ENCODE results near the gene MBL2.

Gene MBL2

GRCh38 chr10:52772623-52773022, at the start of gene MBL2:
MBL2 (minus strand) TSS chr10:52772784; CDS start chr10:52771635, 1,149 bp downstream.
- Mint-ChIP-seq H3K4me3 (no peak within 1 kb of the TSS), H3K9me3 (no peaks in the 10 kb centered on the region), H3K27me3 (no peaks in the 10 kb centered on the region), H3K27ac (no peak within 1 kb of the TSS), H3K4me1 (no peaks in the 10 kb centered on the region), H3K36me3 (no peaks in the 10 kb centered on the region)

- peaks cover 7% of the 10 kb centered on the region for H3K9me3 Mint-ChIP-seq
- no peaks in the 10 kb centered on the region for H3K27me3 Mint-ChIP-seq
- H3K27ac Mint-ChIP-seq = no peak overlapping the region
- H3K4me1 Mint-ChIP-seq = no peaks in the 10 kb centered on the region
- no peaks in the 10 kb centered on the region for H3K36me3 Mint-ChIP-seq
- H3K4me3 Mint-ChIP-seq = no peak overlapping the region
Observed at GRCh38 chr10:52820309-52820708, 47.7 kb upstream of the MBL2 start.

- no peaks in the 10 kb centered on the region for H3K27me3 Mint-ChIP-seq
- no peak overlapping the region for H3K27ac Mint-ChIP-seq
- no peaks in the 10 kb centered on the region for H3K36me3 Mint-ChIP-seq
- no peak overlapping the region for H3K4me3 Mint-ChIP-seq
- no peaks in the 10 kb centered on the region for H3K4me1 Mint-ChIP-seq
- peaks cover 7% of the 10 kb centered on the region for H3K9me3 Mint-ChIP-seq
Observed at GRCh38 chr10:52818019-52818418, 45.4 kb upstream of the MBL2 start.

- Mint-ChIP-seq H3K36me3 (no peaks in the 10 kb centered on the region), H3K27ac (no peak overlapping the region), H3K4me1 (no peaks in the 10 kb centered on the region), H3K27me3 (no peaks in the 10 kb centered on the region), H3K4me3 (no peak overlapping the region), H3K9me3 (no peaks in the 10 kb centered on the region)
Observed at GRCh38 chr10:52814506-52814905, 41.9 kb upstream of the MBL2 start.

GRCh38 chr10:52811776-52812175, 39.2 kb upstream of the MBL2 start:
- Mint-ChIP-seq H3K9me3 (no peaks in the 10 kb centered on the region), H3K36me3 (no peaks in the 10 kb centered on the region), H3K27ac (no peak overlapping the region), H3K27me3 (no peaks in the 10 kb centered on the region), H3K4me1 (no peaks in the 10 kb centered on the region), H3K4me3 (no peak overlapping the region)

- Mint-ChIP-seq H3K27ac (no peak overlapping the region), H3K36me3 (no peaks in the 10 kb centered on the region), H3K4me1 (no peaks in the 10 kb centered on the region), H3K27me3 (no peaks in the 10 kb centered on the region), H3K9me3 (no peaks in the 10 kb centered on the region), H3K4me3 (no peak overlapping the region)
Observed at GRCh38 chr10:52810761-52811160, 38.2 kb upstream of the MBL2 start.

- no peak overlapping the region for H3K27ac Mint-ChIP-seq
Observed at GRCh38 chr10:52807803-52808202, 35.2 kb upstream of the MBL2 start.

GRCh38 chr10:52805414-52806285, 33.1 kb upstream of the MBL2 start:
- H3K27me3 Mint-ChIP-seq = no peaks in the 10 kb centered on the region
- no peak overlapping the region for H3K4me3 Mint-ChIP-seq
- no peaks in the 10 kb centered on the region for H3K4me1 Mint-ChIP-seq
- peaks cover 3% of the 10 kb centered on the region for H3K9me3 Mint-ChIP-seq
- no peaks in the 10 kb centered on the region for H3K36me3 Mint-ChIP-seq
- no peak overlapping the region for H3K27ac Mint-ChIP-seq

More at GRCh38 chr10:52807803-52808202, 35.2 kb upstream of the MBL2 start:
- Mint-ChIP-seq H3K36me3 (no peaks in the 10 kb centered on the region), H3K4me3 (no peak overlapping the region), H3K4me1 (no peaks in the 10 kb centered on the region), H3K9me3 (no peaks in the 10 kb centered on the region), H3K27me3 (no peaks in the 10 kb centered on the region)

GRCh38 chr10:52801947-52802346, 29.4 kb upstream of the MBL2 start:
- H3K36me3 Mint-ChIP-seq = no peaks in the 10 kb centered on the region
- no peak overlapping the region for H3K4me3 Mint-ChIP-seq
- H3K27me3 Mint-ChIP-seq = no peaks in the 10 kb centered on the region
- H3K9me3 Mint-ChIP-seq = peaks cover 12% of the 10 kb centered on the region
- H3K4me1 Mint-ChIP-seq = no peaks in the 10 kb centered on the region
- H3K27ac Mint-ChIP-seq = no peak overlapping the region

GRCh38 chr10:52786098-52786497, 13.5 kb upstream of the MBL2 start:
- Mint-ChIP-seq H3K27me3 (no peaks in the 10 kb centered on the region), H3K9me3 (no peaks in the 10 kb centered on the region), H3K4me3 (no peak overlapping the region), H3K27ac (no peak overlapping the region), H3K4me1 (no peaks in the 10 kb centered on the region), H3K36me3 (no peaks in the 10 kb centered on the region)

GRCh38 chr10:52785418-52785817, 12.8 kb upstream of the MBL2 start:
- H3K27ac Mint-ChIP-seq = no peak overlapping the region
- no peaks in the 10 kb centered on the region for H3K4me1 Mint-ChIP-seq
- no peak overlapping the region for H3K4me3 Mint-ChIP-seq
- H3K27me3 Mint-ChIP-seq = no peaks in the 10 kb centered on the region
- no peaks in the 10 kb centered on the region for H3K9me3 Mint-ChIP-seq
- H3K36me3 Mint-ChIP-seq = no peaks in the 10 kb centered on the region

GRCh38 chr10:52783726-52784125, 11.1 kb upstream of the MBL2 start:
- Mint-ChIP-seq H3K4me3 (no peak overlapping the region), H3K27ac (no peak overlapping the region), H3K27me3 (no peaks in the 10 kb centered on the region), H3K4me1 (no peaks in the 10 kb centered on the region), H3K36me3 (no peaks in the 10 kb centered on the region), H3K9me3 (no peaks in the 10 kb centered on the region)

- Mint-ChIP-seq H3K9me3 (no peaks in the 10 kb centered on the region), H3K27me3 (no peaks in the 10 kb centered on the region), H3K4me3 (no peak overlapping the region), H3K36me3 (no peaks in the 10 kb centered on the region), H3K4me1 (no peaks in the 10 kb centered on the region), H3K27ac (no peak overlapping the region)
Observed at GRCh38 chr10:52782554-52782953, 10.0 kb upstream of the MBL2 start.

- H3K27ac Mint-ChIP-seq = no peak overlapping the region
- H3K9me3 Mint-ChIP-seq = no peaks in the 10 kb centered on the region
- no peaks in the 10 kb centered on the region for H3K27me3 Mint-ChIP-seq
- no peaks in the 10 kb centered on the region for H3K4me1 Mint-ChIP-seq
- H3K4me3 Mint-ChIP-seq = no peak overlapping the region
- H3K36me3 Mint-ChIP-seq = no peaks in the 10 kb centered on the region
Observed at GRCh38 chr10:52780391-52781155, 8.0 kb upstream of the MBL2 start.

GRCh38 chr10:52779541-52780390, 7.2 kb upstream of the MBL2 start:
- no peaks in the 10 kb centered on the region for H3K9me3 Mint-ChIP-seq

More at GRCh38 chr10:52779541-52780390, 7.2 kb upstream of the MBL2 start:
- no peaks in the 10 kb centered on the region for H3K4me1 Mint-ChIP-seq
- no peaks in the 10 kb centered on the region for H3K36me3 Mint-ChIP-seq
- no peaks in the 10 kb centered on the region for H3K27me3 Mint-ChIP-seq
- no peak overlapping the region for H3K27ac Mint-ChIP-seq
- H3K4me3 Mint-ChIP-seq = no peak overlapping the region
